Measurements from ENCODE around the gene NAA16.

Gene NAA16

GRCh38 chr13:41304551-41304950, 6.5 kb upstream of the NAA16 start:
- no peak for DNase-seq

GRCh38 chr13:41306271-41307145, 4.6 kb upstream of the NAA16 start:
- DNase-seq, result no peak

- DNase-seq, result no peak
Measured at GRCh38 chr13:41307884-41308640, 3.0 kb upstream of the NAA16 start.

GRCh38 chr13:41311406-41312175, 524 bp downstream of the NAA16 start:
- DNase-seq, result peak in 34 of 51 donors; percentile 15 to 80 (median 51)

DNA sequence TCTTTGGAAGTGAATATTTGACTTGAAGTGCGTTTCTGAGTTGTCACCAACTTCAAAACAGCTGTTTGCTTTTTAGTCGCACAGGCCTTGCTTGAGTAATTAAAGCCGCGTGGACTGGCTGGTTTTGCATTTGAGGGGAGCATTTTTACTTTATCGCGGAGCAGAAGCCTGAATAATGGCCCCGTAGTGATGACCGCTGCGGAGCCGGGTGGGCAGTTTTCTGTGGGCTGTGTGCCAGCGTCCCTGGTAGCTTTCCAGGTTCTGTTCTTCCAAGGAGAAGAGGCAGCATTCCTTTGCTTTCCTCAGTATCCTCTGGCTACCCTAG, 1.1 kb downstream of the NAA16 start:
- DNase-seq, result peak in 32 of 51 donors; percentile 4 to 67 (median 18)

- DNase-seq, result no peak
Measured at GRCh38 chr13:41313117-41313516, 2.0 kb downstream of the NAA16 start.

DNA sequence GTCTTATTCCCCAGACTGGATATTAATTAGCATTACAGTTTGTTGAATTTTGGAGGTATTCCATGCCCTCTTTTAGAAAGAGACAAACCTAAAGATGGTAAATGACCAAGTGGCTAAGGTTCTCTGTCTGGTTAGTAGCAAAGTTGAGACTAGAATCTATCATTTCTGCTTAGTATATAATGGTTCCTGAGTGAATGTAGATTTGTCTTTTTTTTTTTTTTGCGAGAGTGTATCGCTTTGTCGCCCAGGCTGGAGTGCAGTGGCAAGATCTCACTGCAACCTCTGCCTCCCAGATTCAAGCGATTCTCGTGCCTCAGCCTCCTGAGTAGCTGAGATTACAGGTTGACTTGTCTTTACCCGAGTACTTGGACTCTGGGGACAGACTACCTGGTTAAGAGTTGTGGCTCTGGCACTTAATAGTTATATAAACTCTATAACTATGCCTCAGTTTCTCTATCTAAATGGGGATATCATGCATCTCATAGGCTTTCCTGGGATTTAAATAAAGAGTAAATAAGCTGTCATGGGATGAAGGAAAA, 2.7 kb downstream of the NAA16 start:
- DNase-seq, result no peak

GRCh38 chr13:41315443-41316047, 4.5 kb downstream of the NAA16 start:
- no peak for DNase-seq

DNA sequence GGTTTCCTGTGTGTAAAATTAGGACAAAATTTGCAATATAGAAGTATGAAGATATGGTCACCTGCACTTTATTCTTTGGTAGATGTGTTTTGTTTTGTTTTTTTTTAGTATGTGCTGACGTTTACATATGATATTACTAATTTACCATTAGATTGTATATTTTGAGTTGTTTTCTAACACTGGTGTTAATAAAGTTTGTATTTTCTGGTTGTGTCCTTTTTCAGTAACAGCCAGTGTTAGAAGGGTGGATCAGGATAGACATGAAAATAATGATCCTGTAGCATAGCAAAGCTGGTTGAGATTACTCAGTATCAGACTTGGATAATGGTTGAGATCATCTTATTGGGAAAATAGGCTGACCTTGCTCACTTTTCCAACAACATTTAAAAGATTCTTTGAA, 6.2 kb downstream of the NAA16 start:
- no peak for DNase-seq

DNA sequence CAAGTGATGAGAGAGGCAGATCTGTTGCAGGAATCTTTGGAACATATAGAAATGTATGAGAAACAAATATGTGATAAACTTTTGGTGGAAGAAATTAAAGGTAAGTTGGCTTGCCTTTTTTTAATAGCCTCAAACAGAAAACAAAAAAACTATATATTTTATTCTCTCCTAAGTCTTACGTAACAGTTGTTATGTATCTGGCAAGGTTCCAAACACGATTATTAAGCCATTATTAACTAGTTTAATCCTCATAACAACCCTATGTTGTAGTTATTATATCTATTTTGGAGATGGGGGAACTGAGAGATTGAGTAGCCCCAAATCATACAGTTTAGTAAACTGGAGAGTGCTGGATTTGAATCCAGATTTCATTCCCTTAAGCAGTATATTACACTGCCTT, 14.7 kb downstream of the NAA16 start:
- no peak for DNase-seq

DNA sequence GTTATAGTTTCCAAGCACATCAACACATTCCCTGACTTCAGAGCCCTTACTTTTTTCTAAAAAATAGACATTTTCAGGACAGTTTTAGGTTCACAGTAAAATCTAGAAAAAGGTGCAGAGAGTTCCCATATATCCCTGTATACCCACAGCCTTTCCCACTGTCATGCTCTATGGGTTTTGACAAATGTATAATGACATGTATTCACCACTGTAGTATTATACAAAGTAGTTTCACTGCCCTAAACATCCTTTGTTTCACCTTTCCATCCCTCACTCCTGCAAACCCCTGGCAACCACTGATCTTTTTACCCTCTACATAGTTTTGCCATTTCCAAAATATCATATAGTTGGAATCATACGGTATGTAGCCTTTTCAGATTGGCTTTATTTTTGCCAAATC, 15.6 kb downstream of the NAA16 start:
- no peak for DNase-seq

DNA sequence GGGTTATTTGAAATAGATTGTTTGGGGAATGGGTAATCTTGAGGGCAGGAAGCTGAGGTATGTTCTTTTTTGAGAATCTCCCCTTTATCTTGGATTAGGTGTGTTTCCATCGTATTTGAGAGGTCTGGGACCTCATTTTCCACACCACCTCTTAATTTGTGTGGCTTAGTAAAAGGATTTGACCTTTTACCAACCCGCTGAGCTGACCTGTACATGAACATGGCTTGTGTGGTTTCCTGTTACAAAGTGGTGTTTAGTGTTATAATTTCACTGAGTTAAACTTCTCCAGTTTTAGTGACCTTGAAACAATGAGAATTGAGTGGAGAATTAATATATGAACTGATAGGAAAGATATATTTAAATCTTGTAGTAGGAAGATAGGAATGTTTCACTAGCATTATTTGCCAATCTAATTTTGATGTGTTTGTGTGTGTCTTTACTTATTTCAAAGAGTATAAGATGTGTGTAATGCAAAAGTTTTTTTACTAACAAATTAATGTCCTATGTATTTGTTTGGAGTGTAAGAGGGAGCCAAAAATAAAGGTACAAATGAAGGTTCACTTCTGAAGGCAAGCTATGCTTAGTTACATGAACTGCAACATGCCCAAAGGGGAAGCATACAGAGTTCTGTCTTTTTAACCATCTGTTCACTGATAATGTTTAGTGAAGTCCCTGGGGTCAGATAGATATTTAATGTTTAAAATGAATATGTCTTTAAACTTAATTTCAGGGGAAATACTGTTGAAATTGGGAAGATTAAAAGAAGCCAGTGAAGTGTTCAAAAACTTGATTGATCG, 17.1 kb downstream of the NAA16 start:
- no peak for DNase-seq

- no peak for DNase-seq
Measured at GRCh38 chr13:41332829-41333228, 21.8 kb downstream of the NAA16 start.

GRCh38 chr13:41334810-41335209, 23.7 kb downstream of the NAA16 start:
- DNase-seq, result no peak

DNA sequence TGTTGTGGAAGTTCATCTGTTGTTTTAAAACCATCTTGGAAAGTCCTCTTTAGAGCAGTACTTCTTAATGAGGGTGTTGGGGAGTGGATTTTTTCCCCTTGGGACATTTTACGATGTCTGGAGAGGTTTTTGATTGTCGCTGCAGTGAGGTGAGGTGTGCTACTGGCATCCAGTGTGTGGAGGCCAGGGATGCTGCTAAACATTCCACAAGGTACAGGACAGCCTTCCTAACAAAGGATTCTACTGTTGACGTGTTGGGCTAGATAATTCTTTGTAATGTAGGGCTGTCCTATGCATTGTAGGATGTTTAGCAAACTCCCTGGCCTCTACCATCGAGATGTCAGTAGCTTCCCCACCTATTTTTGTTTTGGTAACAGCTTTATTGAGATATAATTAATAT, 33.3 kb downstream of the NAA16 start:
- no peak for DNase-seq

GRCh38 chr13:41345165-41345913, 34.3 kb downstream of the NAA16 start:
- DNase-seq, result no peak

GRCh38 chr13:41345914-41346589, 35.0 kb downstream of the NAA16 start:
- no peak for DNase-seq

- DNase-seq, result peak in 7 of 51 donors; percentile 1 to 39 (median 7)
Measured at GRCh38 chr13:41352935-41353840, 42.1 kb downstream of the NAA16 start.

Measured in hypothalamus (tissue), 51 donors.